Neuron (in vitro differentiated cells): ENCODE measurements around the gene BCAP31.
"Not testable (repeated sequence)": the region's sequence is repeated elsewhere in the genome, so short reads cannot be mapped to it uniquely, and the experiment has no call there.

Experiments used
- H2AFZ ChIP-seq: one replicate; pipeline ENCODE4 v1.6.1; 2013; ENCODE audit warnings: low read depth, mild to moderate bottlenecking, inconsistent platforms, low read length, moderate library complexity
- H3K27me3 ChIP-seq: one replicate; pipeline ENCODE4 v1.6.1; 2013; ENCODE audit warnings: low read length; ENCODE audit not compliant: insufficient read depth
- H3K36me3 ChIP-seq: one replicate; pipeline ENCODE4 v1.6.1; 2013; ENCODE audit warnings: low read length; ENCODE audit not compliant: insufficient read depth
- H3K4me1 ChIP-seq: one replicate; pipeline ENCODE4 v1.6.1; 2013; ENCODE audit warnings: low read length; ENCODE audit not compliant: insufficient read depth
- H3K4me3 ChIP-seq: 2 replicates; pipeline ENCODE4 v1.5.1; 2013; ENCODE audit warnings: mild to moderate bottlenecking, low read length, moderate library complexity
- H3K9me3 ChIP-seq: one replicate; pipeline ENCODE4 v1.6.1; 2013; ENCODE audit warnings: low read length

The BCAP31 gene

GRCh38 chrX:153687121-153688039, 36.8 kb downstream of the BCAP31 start, which contains the start of gene SLC6A8:
Gene SLC6A8, plus strand, starts transcription at chrX:153687926. Its CDS starts 649 bp downstream, at chrX:153688575.
- H3K9me3 ChIP-seq, result no peaks in the 10 kb centered on the region
- H3K4me3 ChIP-seq, result peak within 1 kb of the TSS; percentile 69
- no peaks in the 10 kb centered on the region for H3K27me3 ChIP-seq
- H3K4me1 ChIP-seq, result peaks cover 42% of the 10 kb centered on the region
- H2AFZ ChIP-seq, result no peak within 1 kb of the TSS
- H3K36me3 ChIP-seq, result peaks cover 8% of the 10 kb centered on the region

GRCh38 chrX:153686711-153687110, 37.5 kb downstream of the BCAP31 start:
- H3K4me3 ChIP-seq, result peak overlapping the region; percentile 52

GRCh38 chrX:153685751-153686696, 38.2 kb downstream of the BCAP31 start:
- H2AFZ ChIP-seq, result no peak overlapping the region
- no peaks in the 10 kb centered on the region for H3K9me3 ChIP-seq
- peaks cover 39% of the 10 kb centered on the region for H3K4me1 ChIP-seq
- peaks cover 3% of the 10 kb centered on the region for H3K36me3 ChIP-seq
- H3K27me3 ChIP-seq, result no peaks in the 10 kb centered on the region
- peak overlapping the region; percentile 52 for H3K4me3 ChIP-seq

More at GRCh38 chrX:153686711-153687110, 37.5 kb downstream of the BCAP31 start:
- H3K27me3 ChIP-seq, result no peaks in the 10 kb centered on the region
- no peaks in the 10 kb centered on the region for H3K9me3 ChIP-seq
- no peak overlapping the region for H2AFZ ChIP-seq
- H3K4me1 ChIP-seq, result peaks cover 42% of the 10 kb centered on the region
- H3K36me3 ChIP-seq, result peaks cover 5% of the 10 kb centered on the region

- H3K4me3 ChIP-seq, result peak overlapping the region; percentile 52
- peaks cover 1% of the 10 kb centered on the region for H3K9me3 ChIP-seq
- H3K27me3 ChIP-seq, result no peaks in the 10 kb centered on the region
Observed at GRCh38 chrX:153685156-153685536, 39.0 kb downstream of the BCAP31 start.

GRCh38 chrX:153684467-153685155, 39.6 kb downstream of the BCAP31 start:
- H3K27me3 ChIP-seq, result no peaks in the 10 kb centered on the region
- peak overlapping the region; percentile 52 for H3K4me3 ChIP-seq
- peaks cover 28% of the 10 kb centered on the region for H3K4me1 ChIP-seq
- H2AFZ ChIP-seq, result no peak overlapping the region
- H3K9me3 ChIP-seq, result peaks cover 2% of the 10 kb centered on the region
- H3K36me3 ChIP-seq, result no peaks in the 10 kb centered on the region

More at GRCh38 chrX:153685156-153685536, 39.0 kb downstream of the BCAP31 start:
- no peaks in the 10 kb centered on the region for H3K36me3 ChIP-seq
- no peak overlapping the region for H2AFZ ChIP-seq
- H3K4me1 ChIP-seq, result peaks cover 33% of the 10 kb centered on the region

GRCh38 chrX:153683486-153683885, 40.7 kb downstream of the BCAP31 start:
- not testable (repeated sequence) for H3K4me3 ChIP-seq, H2AFZ ChIP-seq, H3K9me3 ChIP-seq

GRCh38 chrX:153681175-153681574, 43.0 kb downstream of the BCAP31 start:
- peaks cover 19% of the 10 kb centered on the region for H3K4me1 ChIP-seq
- no peak overlapping the region for H3K4me3 ChIP-seq
- no peaks in the 10 kb centered on the region for H3K36me3 ChIP-seq
- no peaks in the 10 kb centered on the region for H3K27me3 ChIP-seq
- peaks cover 2% of the 10 kb centered on the region for H3K9me3 ChIP-seq
- no peak overlapping the region for H2AFZ ChIP-seq

More at GRCh38 chrX:153683486-153683885, 40.7 kb downstream of the BCAP31 start:
- not testable (repeated sequence) for H3K27me3 ChIP-seq, H3K36me3 ChIP-seq
- H3K4me1 ChIP-seq, result peaks cover 27% of the 10 kb centered on the region

GRCh38 chrX:153674219-153674851, 49.9 kb downstream of the BCAP31 start:
- H3K4me3 ChIP-seq, result no peak overlapping the region

GRCh38 chrX:153673428-153674218, 50.6 kb downstream of the BCAP31 start, which contains the start of gene PNCK:
Gene PNCK, minus strand, starts transcription at chrX:153673813. Its CDS starts 737 bp downstream, at chrX:153673076.
- Histone ChIP-seq H3K9me3 (no peaks in the 10 kb centered on the region), H3K36me3 (no peaks in the 10 kb centered on the region), H3K4me1 (no peaks in the 10 kb centered on the region), H3K27me3 (peaks cover 2% of the 10 kb centered on the region), H3K4me3 (no peak within 1 kb of the TSS), H2AFZ (no peak within 1 kb of the TSS)

More at GRCh38 chrX:153674219-153674851, 49.9 kb downstream of the BCAP31 start:
- H3K27me3 ChIP-seq, result peaks cover 2% of the 10 kb centered on the region
- H2AFZ ChIP-seq, result no peak overlapping the region
- H3K4me1 ChIP-seq, result no peaks in the 10 kb centered on the region
- H3K9me3 ChIP-seq, result no peaks in the 10 kb centered on the region
- no peaks in the 10 kb centered on the region for H3K36me3 ChIP-seq

- no peak overlapping the region for H2AFZ ChIP-seq
- no peaks in the 10 kb centered on the region for H3K9me3 ChIP-seq
- no peak overlapping the region for H3K4me3 ChIP-seq
- no peaks in the 10 kb centered on the region for H3K4me1 ChIP-seq
- no peaks in the 10 kb centered on the region for H3K36me3 ChIP-seq
- peaks cover 2% of the 10 kb centered on the region for H3K27me3 ChIP-seq
Observed at GRCh38 chrX:153672531-153673427, 51.4 kb downstream of the BCAP31 start.
